GM12891 (cell line): ENCODE data around the gene PRKAR1B.
A peak's percentile ranks its signal among the peaks of the same experiment; 100 is the strongest.

Experiments
- DNase-seq: peaks from one replicate; pipeline ENCODE4 v3.0.0; 2011; ENCODE audit warnings: low spot score; ENCODE audit not compliant: insufficient read length
- FAIRE-seq: peaks from 2 replicates; lab custom pipeline; 2011; peaks lifted over from hg19 to GRCh38; lab: Jason Lieb, UNC
- PAX5 ChIP-seq: IDR thresholded peaks from 2 replicates; pipeline ENCODE4 v1.6.1; 2011; ENCODE audit warnings: low read length, moderate library complexity, mild to moderate bottlenecking; ENCODE audit not compliant: insufficient read depth, severe bottlenecking
- POLR2A ChIP-seq: IDR thresholded peaks from 2 replicates; pipeline ENCODE4 v1.6.1; 2011; ENCODE audit warnings: low read depth, low read length, control low read depth
- POLR2AphosphoS5 ChIP-seq: IDR thresholded peaks from 2 replicates; pipeline ENCODE4 v1.6.1; 2011; ENCODE audit warnings: low read depth, low read length, control low read depth
- POU2F2 ChIP-seq: IDR thresholded peaks from 2 replicates; pipeline ENCODE4 v1.6.1; 2011; ENCODE audit warnings: low read depth, mild to moderate bottlenecking, control low read depth, low read length, moderate library complexity
- SPI1 ChIP-seq: IDR thresholded peaks from 2 replicates; pipeline ENCODE4 v1.6.1; 2011; ENCODE audit warnings: low read depth, low read length, control low read depth
- TAF1 ChIP-seq: IDR thresholded peaks from 2 replicates; pipeline ENCODE4 v1.6.1; 2011; ENCODE audit warnings: low read depth, low read length, control low read depth

PRKAR1B gene

GRCh38 chr7:518630-519483 lies 208.2 kb downstream of the PRKAR1B start:
- no peak for TF ChIP-seq PAX5
- TF ChIP-seq POLR2A: no peak
- TF ChIP-seq SPI1: no peak
- no peak for TF ChIP-seq TAF1
- TF ChIP-seq POLR2AphosphoS5: no peak
- TF ChIP-seq POU2F2: no peak
- FAIRE-seq (peak; percentile 50), DNase-seq (no peak)

DNA sequence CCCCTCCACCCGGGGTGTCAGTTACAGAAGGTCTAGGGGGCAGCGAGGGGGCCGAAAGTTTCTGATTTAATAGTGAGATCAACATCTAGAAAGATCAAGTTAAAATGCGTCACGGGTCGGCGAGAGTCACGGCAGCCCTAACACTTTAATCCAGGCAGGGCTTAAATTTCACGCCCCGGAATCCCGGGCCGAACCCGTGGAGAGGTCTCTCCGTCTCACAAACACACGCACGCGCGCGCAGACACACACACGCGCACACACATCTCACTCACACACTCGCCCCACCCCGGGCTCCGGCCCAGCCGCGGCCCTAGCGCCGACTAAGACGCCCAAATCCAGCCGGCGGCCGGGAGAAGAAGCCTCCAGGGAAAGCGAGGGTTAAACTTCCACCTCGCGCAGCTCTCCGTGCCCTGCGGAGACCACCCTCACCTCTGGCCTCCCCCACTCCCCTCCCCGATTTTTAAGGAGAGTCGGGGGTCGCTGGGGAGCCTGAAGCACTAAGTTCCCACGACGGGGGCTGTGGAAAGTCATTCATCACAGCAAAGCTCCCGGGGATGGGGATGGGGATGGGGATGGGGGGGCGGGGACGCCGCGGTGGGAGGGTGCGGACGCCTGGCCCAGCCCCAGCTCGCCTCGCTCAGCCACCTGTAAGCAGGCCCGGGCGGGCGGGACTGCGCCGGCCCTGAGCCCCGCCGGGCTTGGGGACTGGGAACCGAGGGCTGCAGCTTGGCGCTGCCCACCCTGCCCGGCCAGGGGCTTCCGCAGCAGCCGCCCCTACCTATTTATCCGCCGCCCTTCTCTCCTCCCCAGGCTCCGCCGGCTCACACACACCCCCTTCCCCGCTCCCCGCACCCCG lies 209.1 kb downstream of the PRKAR1B start:
- DNase-seq (no peak), FAIRE-seq (peak; percentile 5)
- TF ChIP-seq PAX5 (no peak), POLR2A (no peak), SPI1 (no peak), POU2F2 (no peak), TAF1 (no peak), POLR2AphosphoS5 (no peak)

GRCh38 chr7:516606-517456 lies 210.2 kb downstream of the PRKAR1B start:
- FAIRE-seq (no peak), DNase-seq (no peak)
- TF ChIP-seq SPI1 (no peak), POU2F2 (no peak), POLR2A (no peak), TAF1 (no peak), POLR2AphosphoS5 (no peak), PAX5 (no peak)

- DNase-seq (no peak), FAIRE-seq (no peak)
- TF ChIP-seq PAX5 (no peak), TAF1 (no peak), POU2F2 (no peak), POLR2A (no peak), SPI1 (no peak), POLR2AphosphoS5 (no peak)
Observed at GRCh38 chr7:516216-516605, 210.9 kb downstream of the PRKAR1B start.

- no peak for FAIRE-seq
- DNase-seq: no peak
- no peak for TF ChIP-seq PAX5
- no peak for TF ChIP-seq POLR2A
- TF ChIP-seq TAF1: no peak
- no peak for TF ChIP-seq POU2F2
- no peak for TF ChIP-seq POLR2AphosphoS5
- TF ChIP-seq SPI1: no peak
Observed at GRCh38 chr7:515628-516027, 211.5 kb downstream of the PRKAR1B start.

- DNase-seq (no peak), FAIRE-seq (no peak)
- TF ChIP-seq POLR2AphosphoS5: no peak
- TF ChIP-seq SPI1: no peak
- no peak for TF ChIP-seq POLR2A
- no peak for TF ChIP-seq PAX5
- TF ChIP-seq POU2F2: no peak
- no peak for TF ChIP-seq TAF1
Observed at GRCh38 chr7:514651-515598, 212.2 kb downstream of the PRKAR1B start.

GRCh38 chr7:514242-514641 lies 212.8 kb downstream of the PRKAR1B start:
- FAIRE-seq: no peak
- TF ChIP-seq SPI1: no peak
- TF ChIP-seq POLR2AphosphoS5: no peak
- TF ChIP-seq POLR2A: no peak
- no peak for TF ChIP-seq TAF1
- no peak for TF ChIP-seq PAX5
- TF ChIP-seq POU2F2: no peak
- no peak for DNase-seq
